Sigmoid colon (tissue), 7 donors: Measurements from ENCODE around the gene NACAD. TPM values are rescaled to one million over a fixed set of nuclear protein-coding genes. Genes with fewer than 3 reads are reported as not detected.

ENCODE experiments used
- DNase-seq: peaks from one replicate; pipeline ENCODE4 v3.0.0-alpha.2; 2019
- H3K27ac ChIP-seq, 4 donors: fragments of 200-600 bp; sonication (generic); one replicate each; pipeline ENCODE4 v1.5.1; 2016 to 2019; ENCODE audit warnings: mild to moderate bottlenecking in 1 of 4
- H3K27me3 ChIP-seq, 3 donors: fragments of 200-600 bp; sonication (generic); one replicate each; pipeline ENCODE4 v1.5.1; 2019; ENCODE audit warnings: mild to moderate bottlenecking in 1 of 3
- H3K36me3 ChIP-seq, 4 donors: fragments of 200-600 bp; sonication (generic); one replicate each; pipeline ENCODE4 v1.5.1; 2016 to 2019
- H3K4me1 ChIP-seq, 4 donors: fragments of 200-600 bp; sonication (generic); one replicate each; pipeline ENCODE4 v1.5.1; 2017 to 2019
- H3K4me3 ChIP-seq, 4 donors: fragments of 200-600 bp; sonication (generic); one replicate each; pipeline ENCODE4 v1.5.1; 2017 to 2019; ENCODE audit warnings: mild to moderate bottlenecking in 2 of 4, moderate library complexity in 1 of 4
- H3K9me3 ChIP-seq, 4 donors: fragments of 200-600 bp in 3 of 4; sonication (generic) in 3 of 4; one replicate each; pipeline versions ENCODE4 v1.5.1 to v1.6.1; 2013 to 2019
- CTCF ChIP-seq, 4 experiments: fragments of 450-650 bp in 3 of 4; fragments of 200-600 bp in 1 of 4; IDR thresholded peaks; one replicate each; pipeline ENCODE4 v1.5.1; 2016 to 2019; ENCODE audit warnings: antibody characterized with exemption in 4 of 4, mild to moderate bottlenecking in 3 of 4, moderate library complexity in 2 of 4
- EP300 ChIP-seq, 4 donors: sonication (generic); formaldehyde crosslinking; IDR thresholded peaks; one replicate each; pipeline ENCODE4 v1.6.1; 2017; ENCODE audit warnings: antibody characterized with exemption in 4 of 4
- POLR2A ChIP-seq, 2 donors: fragments of 450-650 bp; IDR thresholded peaks; one replicate each; pipeline ENCODE4 v1.6.1; 2016; ENCODE audit warnings: antibody characterized with exemption in 2 of 2, mild to moderate bottlenecking in 2 of 2, moderate library complexity in 2 of 2
- POLR2AphosphoS5 ChIP-seq, 4 donors: sonication (generic); formaldehyde crosslinking; IDR thresholded peaks; one replicate each; pipeline ENCODE4 v1.6.1; 2017; ENCODE audit warnings: antibody characterized with exemption in 4 of 4
- WGBS, 2 donors: extraction: QIAGEN DNeasy Blood & Tissue Kit; methylation state at CpG; one replicate each; pipeline ENCODE4 v1.1.7; 2013; 5-methylcytosine and 5-hydroxymethylcytosine counted together
- intact Hi-C: fragments of 100-400 bp; cut with DNase I; formaldehyde crosslinking; loops from one replicate; pipeline ENCODE4 v1.15.1; 2023
- polyA plus RNA-seq, 3 donors: library from polyadenylated mRNA; stranded (reverse); fragments of 200-250 nt; gene quantifications; one replicate each; pipeline ENCODE4 v1.2.3, GENCODE V29; 2013
- total RNA-seq, 4 donors: library from RNA; depleted of rRNA; stranded (reverse); fragments of >200 nt; gene quantifications; one replicate each; pipeline ENCODE4 v1.1.0, GENCODE V29; 2016
- donor health status: healthy with polysubstance abuse.
- donor health status: Bipolar disorder and iron deficiency.
- donor health status: healthy.

Gene NACAD
- total and polyA plus RNA-seq, 7 donors = 0.23 to 8.9 (median 3.2) TPM

GRCh38 chr7:45065031-45065995 lies 23.5 kb downstream of the NACAD start:
- Histone ChIP-seq H3K4me1 (no peaks in the 10 kb centered on the region), H3K9me3 (no peaks in the 10 kb centered on the region), H3K4me3 (no peak overlapping the region), H3K27ac (no peak overlapping the region), H3K36me3 (peaks cover 7 to 57% (median 34%) of the 10 kb centered on the region in 4 donors), H3K27me3 (no peaks in the 10 kb centered on the region)
- intact Hi-C loops = no loop called here
- 87 to 91% methylated on average over 12 of the region's 12 CpGs for WGBS, 2 donors
- TF ChIP-seq EP300 (IDR thresholded peaks at IDR 0.05) (no peak), POLR2AphosphoS5 (IDR thresholded peaks at IDR 0.05) (no peak), CTCF (IDR thresholded peaks at IDR 0.05) (no peak), POLR2A (IDR thresholded peaks at IDR 0.05) (no peak)
- DNase-seq = no peak

- H3K27ac ChIP-seq = no peak overlapping the region
- TF ChIP-seq POLR2AphosphoS5 (IDR thresholded peaks at IDR 0.05) = no peak
- TF ChIP-seq POLR2A (IDR thresholded peaks at IDR 0.05) = no peak
- no peak for TF ChIP-seq EP300 (IDR thresholded peaks at IDR 0.05)
- TF ChIP-seq CTCF (IDR thresholded peaks at IDR 0.05) = no peak
- DNase-seq = no peak
- H3K4me3 ChIP-seq = no peak overlapping the region
- no peaks in the 10 kb centered on the region for H3K27me3 ChIP-seq
- H3K4me1 ChIP-seq = no peaks in the 10 kb centered on the region
- peaks cover 7 to 46% (median 29%) of the 10 kb centered on the region in 4 donors for H3K36me3 ChIP-seq
- intact Hi-C loops = no loop called here
- WGBS, 2 donors = 90 to 91% methylated on average over 16 of the region's 16 CpGs
- no peaks in the 10 kb centered on the region for H3K9me3 ChIP-seq
Observed at GRCh38 chr7:45064047-45064725, 24.6 kb downstream of the NACAD start.

GRCh38 chr7:45061806-45062425 lies 26.9 kb downstream of the NACAD start:
- Histone ChIP-seq H3K4me1 (no peaks in the 10 kb centered on the region), H3K4me3 (no peak overlapping the region), H3K9me3 (no peaks in the 10 kb centered on the region), H3K27me3 (no peaks in the 10 kb centered on the region), H3K27ac (no peak overlapping the region), H3K36me3 (peaks cover 7 to 24% (median 17%) of the 10 kb centered on the region in 4 donors)
- intact Hi-C loops = no loop called here
- no peak for DNase-seq
- no peak for TF ChIP-seq POLR2A (IDR thresholded peaks at IDR 0.05)
- TF ChIP-seq POLR2AphosphoS5 (IDR thresholded peaks at IDR 0.05) = no peak
- no peak for TF ChIP-seq EP300 (IDR thresholded peaks at IDR 0.05)
- TF ChIP-seq CTCF (IDR thresholded peaks at IDR 0.05) = no peak
- WGBS, 2 donors = 90 to 96% methylated on average over 1 of the region's 1 CpG

GRCh38 chr7:45061352-45061751 lies 27.4 kb downstream of the NACAD start:
- Histone ChIP-seq H3K27ac (no peak overlapping the region), H3K9me3 (no peaks in the 10 kb centered on the region), H3K36me3 (peaks cover 7 to 24% (median 17%) of the 10 kb centered on the region in 4 donors), H3K4me1 (no peaks in the 10 kb centered on the region), H3K4me3 (no peak overlapping the region), H3K27me3 (no peaks in the 10 kb centered on the region)
- TF ChIP-seq POLR2A (IDR thresholded peaks at IDR 0.05) = no peak
- no peak for TF ChIP-seq CTCF (IDR thresholded peaks at IDR 0.05)
- no peak for TF ChIP-seq EP300 (IDR thresholded peaks at IDR 0.05)
- TF ChIP-seq POLR2AphosphoS5 (IDR thresholded peaks at IDR 0.05) = no peak
- DNase-seq = no peak
- intact Hi-C loops = no loop called here
- 94 to 97% methylated on average over 2 of the region's 2 CpGs for WGBS, 2 donors
